GM12865 (cell line): ENCODE results near the gene MMS19.
A peak's percentile ranks its signal among the peaks of the same experiment; 100 is the strongest.

Experiments used
- DNase-seq: peaks from one replicate; pipeline ENCODE4 v3.0.0; 2010; ENCODE audit warnings: low read depth
- H3K4me3 ChIP-seq: 2 replicates; pipeline ENCODE4 v1.5.1; 2011; ENCODE audit warnings: mild to moderate bottlenecking, low read depth, low read length, control low read depth
- CTCF ChIP-seq: IDR thresholded peaks from 2 replicates; pipeline ENCODE4 v1.5.1; 2011; ENCODE audit warnings: low read length, control low read depth, low read depth, inconsistent platforms; ENCODE audit not compliant: insufficient read depth; ENCODE audit errors: missing control alignments

Gene MMS19

GRCh38 chr10:97445357-97445721, 52.9 kb downstream of the MMS19 start:
- no peak for TF ChIP-seq CTCF
- no peak for DNase-seq
- peak overlapping the region; percentile 75 for H3K4me3 ChIP-seq

GRCh38 chr10:97444212-97444611, 54.0 kb downstream of the MMS19 start:
- H3K4me3 ChIP-seq = no peak overlapping the region
- DNase-seq = no peak
- TF ChIP-seq CTCF = no peak

- TF ChIP-seq CTCF = no peak
- H3K4me3 ChIP-seq = no peak overlapping the region
- no peak for DNase-seq
Measured at GRCh38 chr10:97442277-97442676, 55.9 kb downstream of the MMS19 start.

GRCh38 chr10:97435211-97435610, 63.0 kb downstream of the MMS19 start:
- TF ChIP-seq CTCF = no peak
- no peak for DNase-seq
- no peak overlapping the region for H3K4me3 ChIP-seq

- H3K4me3 ChIP-seq = no peak overlapping the region
- no peak for TF ChIP-seq CTCF
- no peak for DNase-seq
Measured at GRCh38 chr10:97434557-97434956, 63.7 kb downstream of the MMS19 start.

- no peak for TF ChIP-seq CTCF
- no peak for DNase-seq
- H3K4me3 ChIP-seq = no peak overlapping the region
Measured at GRCh38 chr10:97434055-97434454, 64.2 kb downstream of the MMS19 start.

- DNase-seq = peak; percentile 55
- TF ChIP-seq CTCF = no peak
- H3K4me3 ChIP-seq = peak overlapping the region; percentile 99
Measured at GRCh38 chr10:97428572-97428981, 69.6 kb downstream of the MMS19 start.
